H9 (cell line): ENCODE data around the gene TXNRD1. TPM values are rescaled to one million over a fixed set of nuclear protein-coding genes. Genes with fewer than 3 reads are reported as not detected.
"Not testable (repeated sequence)": the region's sequence is repeated elsewhere in the genome, so short reads cannot be mapped to it uniquely, and the experiment has no call there.

Experiments
- DNase-seq: peaks from one replicate; pipeline ENCODE4 v3.0.0-alpha.2; 2017
- H2AFZ ChIP-seq: one replicate; pipeline ENCODE4 v1.6.1; 2013; ENCODE audit warnings: mild to moderate bottlenecking, low read length, control low read depth, moderate library complexity
- H2AK5ac ChIP-seq: 2 replicates; pipeline ENCODE4 v1.6.1; 2013; ENCODE audit warnings: low read length, control low read depth, mixed read lengths; ENCODE audit not compliant: insufficient read length
- H2BK120ac ChIP-seq: one replicate; pipeline ENCODE4 v1.6.1; 2013; ENCODE audit warnings: low read depth, mild to moderate bottlenecking, low read length, control low read depth, inconsistent platforms; ENCODE audit not compliant: poor library complexity, severe bottlenecking
- H2BK12ac ChIP-seq: 2 replicates; pipeline ENCODE4 v1.6.1; 2013; ENCODE audit warnings: low read length, control low read depth, mixed read lengths, low read depth; ENCODE audit not compliant: insufficient read length
- H2BK15ac ChIP-seq: 2 replicates; pipeline ENCODE4 v1.6.1; 2013; ENCODE audit warnings: low read depth, low read length, control low read depth
- H2BK20ac ChIP-seq: one replicate; pipeline ENCODE4 v1.6.1; 2013; ENCODE audit warnings: low read depth, mild to moderate bottlenecking, low read length, control low read depth, inconsistent platforms; ENCODE audit not compliant: poor library complexity, severe bottlenecking
- H2BK5ac ChIP-seq: 2 replicates; pipeline ENCODE4 v1.6.1; 2013; ENCODE audit warnings: low read length, control low read depth, mixed read lengths; ENCODE audit not compliant: insufficient read length
- H3K14ac ChIP-seq: 2 replicates; pipeline ENCODE4 v1.6.1; 2013; ENCODE audit warnings: low read length, control low read depth; ENCODE audit not compliant: insufficient read depth
- H3K18ac ChIP-seq: 2 replicates; pipeline ENCODE4 v1.6.1; 2013; ENCODE audit warnings: low read depth, mild to moderate bottlenecking, mixed read lengths, low read length, control low read depth; ENCODE audit not compliant: insufficient read length
- H3K23ac ChIP-seq: 2 replicates; pipeline ENCODE4 v1.6.1; 2013; ENCODE audit warnings: low read length, control low read depth, mixed read lengths, low read depth; ENCODE audit not compliant: insufficient read length
- H3K23me2 ChIP-seq: 2 replicates; pipeline ENCODE4 v1.6.1; 2013; ENCODE audit warnings: low read depth, mild to moderate bottlenecking, mixed read lengths, low read length, control low read depth; ENCODE audit not compliant: insufficient read length, poor library complexity, severe bottlenecking
- H3K27ac ChIP-seq: 2 replicates; pipeline ENCODE4 v1.5.1; 2013; ENCODE audit warnings: low read length, control low read depth, mixed read lengths, low read depth; ENCODE audit not compliant: insufficient read length
- H3K27me3 ChIP-seq: 2 replicates; pipeline ENCODE4 v1.6.1; 2013; ENCODE audit warnings: low read length, control low read depth, inconsistent platforms; ENCODE audit not compliant: insufficient read depth
- H3K4ac ChIP-seq: 2 replicates; pipeline ENCODE4 v1.6.1; 2013; ENCODE audit warnings: low read depth, mild to moderate bottlenecking, control low read depth, inconsistent platforms, low read length, moderate library complexity
- H3K4me1 ChIP-seq: 2 replicates; pipeline ENCODE4 v1.6.1; 2013; ENCODE audit warnings: low read length, control low read depth, inconsistent platforms; ENCODE audit not compliant: insufficient read depth
- H3K4me2 ChIP-seq: 2 replicates; pipeline ENCODE4 v1.6.1; 2013; ENCODE audit warnings: low read length, control low read depth, mixed read lengths; ENCODE audit not compliant: insufficient read length, insufficient read depth
- H3K56ac ChIP-seq: 2 replicates; pipeline ENCODE4 v1.6.1; 2013; ENCODE audit warnings: low read depth, mild to moderate bottlenecking, mixed read lengths, low read length, control low read depth; ENCODE audit not compliant: insufficient read length
- H3K79me1 ChIP-seq: 2 replicates; pipeline ENCODE4 v1.6.1; 2013; ENCODE audit warnings: low read depth, mild to moderate bottlenecking, moderate library complexity, low read length, control low read depth, inconsistent platforms; ENCODE audit not compliant: insufficient read depth, poor library complexity, severe bottlenecking
- H3K79me2 ChIP-seq: 2 replicates; pipeline ENCODE4 v1.6.1; 2013; ENCODE audit warnings: low read length, control low read depth, inconsistent platforms; ENCODE audit not compliant: insufficient read depth
- H3K9ac ChIP-seq: 2 replicates; pipeline ENCODE4 v1.6.1; 2013; ENCODE audit warnings: low read length, control low read depth, mixed read lengths; ENCODE audit not compliant: insufficient read length; ENCODE audit errors: extremely low read depth
- H3K9me3 ChIP-seq: one replicate; pipeline ENCODE4 v1.6.1; 2013; ENCODE audit warnings: low read depth, low read length, inconsistent platforms; ENCODE audit not compliant: control insufficient read depth
- H3T11ph ChIP-seq: one replicate; pipeline ENCODE4 v1.6.1; 2013; ENCODE audit warnings: mild to moderate bottlenecking, low read length, control low read depth, inconsistent platforms
- H4K20me1 ChIP-seq: one replicate; pipeline ENCODE4 v1.6.1; 2013; ENCODE audit not compliant: control insufficient read depth, insufficient read length, insufficient read depth
- H4K5ac ChIP-seq: 2 replicates; pipeline ENCODE4 v1.6.1; 2013; ENCODE audit warnings: low read depth, mild to moderate bottlenecking, mixed read lengths, low read length, control low read depth; ENCODE audit not compliant: insufficient read length
- H4K8ac ChIP-seq: replicated peaks from 2 replicates; pipeline ENCODE4 v1.6.1; 2013; ENCODE audit warnings: low read length, control low read depth, mixed read lengths, low read depth; ENCODE audit not compliant: insufficient read length
- H4K91ac ChIP-seq: 2 replicates; pipeline ENCODE4 v1.6.1; 2013; ENCODE audit warnings: low read depth, mild to moderate bottlenecking, moderate library complexity, mixed read lengths, low read length, control low read depth; ENCODE audit not compliant: insufficient read length
- H3K27ac Mint-ChIP-seq, 3 experiments: 2 replicates in 2 of 3; 3 replicates in 1 of 3; pipeline ENCODE4 v1.8.0; 2020 to 2021; ENCODE audit warnings: mixed read lengths in 3 of 3, mild to moderate bottlenecking in 1 of 3, moderate library complexity in 1 of 3
- H3K27me3 Mint-ChIP-seq: 2 replicates; pipeline ENCODE4 v1.8.0; 2021; ENCODE audit warnings: low read depth, mild to moderate bottlenecking, moderate library complexity, mixed read lengths
- H3K36me3 Mint-ChIP-seq, 3 experiments: 2 replicates in 2 of 3; 3 replicates in 1 of 3; pipeline ENCODE4 v1.8.0; 2020 to 2021; ENCODE audit warnings: low read depth in 3 of 3, mixed read lengths in 3 of 3; ENCODE audit not compliant: insufficient read depth in 1 of 3
- H3K4me1 Mint-ChIP-seq, 2 experiments: 2 replicates each; pipeline ENCODE4 v1.8.0; 2020; ENCODE audit warnings: mixed read lengths in 2 of 2
- H3K4me3 Mint-ChIP-seq, 2 experiments: 2 replicates in 1 of 2; 3 replicates in 1 of 2; pipeline ENCODE4 v1.8.0; 2020 to 2021; ENCODE audit warnings: mild to moderate bottlenecking in 2 of 2, mixed read lengths in 2 of 2, moderate library complexity in 1 of 2
- H3K9me3 Mint-ChIP-seq, 2 experiments: 2 replicates in 1 of 2; 3 replicates in 1 of 2; pipeline ENCODE4 v1.8.0; 2020; ENCODE audit warnings: mild to moderate bottlenecking in 2 of 2, mixed read lengths in 2 of 2, moderate library complexity in 1 of 2
- CTCF ChIP-seq: fragments of 200-600 bp; sonication (generic); conservative IDR thresholded peaks from 3 replicates; pipeline ENCODE4 v1.8.0; 2021; ENCODE audit warnings: antibody characterized with exemption, mild to moderate bottlenecking
- WGBS: extraction: QIAGEN DNeasy Blood & Tissue Kit; methylation state at CpG from one replicate; pipeline ENCODE4 v1.1.7; 2013; ENCODE audit warnings: missing lambda C conversion rate, low lambda C conversion rate, mixed read lengths; ENCODE audit not compliant: insufficient read length; ENCODE audit errors: extremely low coverage; 5-methylcytosine and 5-hydroxymethylcytosine counted together
- total RNA-seq: library from RNA; stranded (reverse); gene quantifications from 2 replicates; pipeline ENCODE4 v1.2.1, GENCODE V29; 2021

The TXNRD1 gene
- total RNA-seq, 1 experiment from 2014 or later: 100 TPM

DNA sequence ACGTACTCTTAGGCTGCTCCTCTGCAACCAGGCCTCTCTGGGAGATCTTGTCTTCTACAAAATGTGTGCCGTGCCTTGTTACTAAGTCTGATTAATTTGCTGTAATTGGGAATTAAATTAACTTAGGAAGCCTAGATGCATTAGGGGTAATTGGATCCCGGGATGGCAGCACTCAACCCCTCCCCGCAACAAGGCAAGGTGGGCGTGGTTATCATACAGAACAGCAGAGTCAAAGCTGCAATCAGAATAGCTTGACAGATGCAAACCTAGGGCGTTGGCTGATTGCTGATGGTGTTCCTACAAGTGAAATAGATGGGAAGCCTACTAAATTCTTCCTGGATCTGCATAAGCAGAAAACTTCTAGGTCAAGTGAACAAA is 43.0 kb upstream of the TXNRD1 start:
- Histone ChIP-seq H3K14ac (no peak overlapping the region), H3K4me2 (no peak overlapping the region), H2BK120ac (no peak overlapping the region), H2AK5ac (no peak overlapping the region), H4K20me1 (no peaks in the 10 kb centered on the region), H4K8ac (no peak overlapping the region), H2BK15ac (no peak overlapping the region), H3K23me2 (no peaks in the 10 kb centered on the region), H2BK12ac (no peak overlapping the region), H2BK20ac (no peak overlapping the region), H4K91ac (no peak overlapping the region), H3K27ac (no peak overlapping the region), H3K18ac (no peak overlapping the region), H3K4ac (no peak overlapping the region), H3K4me1 (no peaks in the 10 kb centered on the region), H3K56ac (no peak overlapping the region), H2BK5ac (no peak overlapping the region), H4K5ac (no peak overlapping the region), H3K79me2 (no peaks in the 10 kb centered on the region), H3K27me3 (no peaks in the 10 kb centered on the region), H3T11ph (no peak overlapping the region), H3K79me1 (no peaks in the 10 kb centered on the region), H3K9ac (no peak overlapping the region), H3K23ac (no peak overlapping the region), H2AFZ (no peak overlapping the region), H3K9me3 (no peaks in the 10 kb centered on the region)
- Mint-ChIP-seq H3K9me3 (no peaks in the 10 kb centered on the region; a peak in 1 of 5 replicates), H3K36me3 (no peaks in the 10 kb centered on the region), H3K4me1 (peaks cover 0 to 3% of the 10 kb centered on the region in 2 experiments; a peak in 1 of 4 replicates), H3K27me3 (peaks cover 2% of the 10 kb centered on the region; the same call in 1 of the 2 replicates), H3K4me3 (no peak overlapping the region), H3K27ac (no peak overlapping the region)
- TF ChIP-seq CTCF: no peak
- no CpG with 5 or more reads among the region's 6 CpGs for WGBS
- no peak for DNase-seq

DNA sequence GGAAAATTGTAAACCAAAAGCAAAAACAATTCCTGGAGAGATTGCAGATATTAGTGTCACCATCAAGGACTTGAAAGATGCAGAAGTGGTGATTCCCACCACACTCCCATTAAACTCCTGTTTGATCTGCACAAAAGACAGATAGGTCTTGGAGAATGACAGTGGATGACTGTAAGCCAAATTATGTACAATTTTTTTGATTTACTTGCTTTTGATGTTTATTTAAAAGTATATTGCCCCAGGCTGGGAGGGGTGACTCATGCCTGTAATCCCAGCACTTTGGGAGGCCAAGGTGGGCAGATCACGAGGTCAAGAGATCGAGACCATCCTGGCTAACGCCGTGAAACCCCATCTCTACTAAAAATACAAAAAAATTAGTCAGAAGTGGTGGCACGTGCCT is 41.8 kb upstream of the TXNRD1 start:
- H3K79me1 ChIP-seq, H3K27me3 Mint-ChIP-seq: not testable (repeated sequence)

More for the DNA sequence above, 41.8 kb upstream of the TXNRD1 start:
- DNase-seq, H3K9me3 Mint-ChIP-seq, H3K23ac ChIP-seq, H3K56ac ChIP-seq, H2AFZ ChIP-seq, H3K4me1 Mint-ChIP-seq, H3K9me3 ChIP-seq, H2BK5ac ChIP-seq, H3K23me2 ChIP-seq, H3K27me3 ChIP-seq, H3K79me2 ChIP-seq, H3K4me2 ChIP-seq, H3K9ac ChIP-seq, H2BK120ac ChIP-seq, H2BK20ac ChIP-seq, H3K36me3 Mint-ChIP-seq, H3K4me1 ChIP-seq, H3K18ac ChIP-seq, H2BK12ac ChIP-seq, H2BK15ac ChIP-seq, H4K5ac ChIP-seq, H4K20me1 ChIP-seq, H4K91ac ChIP-seq, H4K8ac ChIP-seq, H3K4me3 Mint-ChIP-seq, H3T11ph ChIP-seq, H3K4ac ChIP-seq, H3K27ac ChIP-seq, H3K14ac ChIP-seq, H2AK5ac ChIP-seq: not testable (repeated sequence)
- peak overlapping the region in 1 of 3 experiments; percentile 35; a peak in 1 of 7 replicates for H3K27ac Mint-ChIP-seq
- no CpG with 5 or more reads among the region's 5 CpGs for WGBS
